GM18870 (cell line): ENCODE data around the gene HOXB5.

ENCODE experiments used
- ATAC-seq: cut with Tn5 transposase; IDR thresholded peaks from one replicate; pipeline ENCODE4 v1.9.1; 2021; ENCODE audit warnings: moderate library complexity; ENCODE audit not compliant: unreplicated experiment

HOXB5 gene

GRCh38 chr17:48576479-48577309 lies 16.9 kb downstream of the HOXB5 start:
- no peak for ATAC-seq

- ATAC-seq = no peak
Observed at GRCh38 chr17:48575673-48576478, 17.7 kb downstream of the HOXB5 start.

GRCh38 chr17:48575066-48575582 lies 18.5 kb downstream of the HOXB5 start:
- no peak for ATAC-seq

GRCh38 chr17:48574505-48575065 lies 19.0 kb downstream of the HOXB5 start:
- ATAC-seq = no peak

GRCh38 chr17:48571826-48572417 lies 21.7 kb downstream of the HOXB5 start:
- ATAC-seq = no peak

- no peak for ATAC-seq
Observed at GRCh38 chr17:48571024-48571818, 22.4 kb downstream of the HOXB5 start.

- ATAC-seq = no peak
Observed at GRCh38 chr17:48570325-48571023, 23.1 kb downstream of the HOXB5 start.

- no peak for ATAC-seq
Observed at GRCh38 chr17:48569674-48570324, 23.8 kb downstream of the HOXB5 start.

- no peak for ATAC-seq
Observed at GRCh38 chr17:48569240-48569582, 24.4 kb downstream of the HOXB5 start.

- no peak for ATAC-seq
Observed at GRCh38 chr17:48568499-48569239, 24.9 kb downstream of the HOXB5 start.

- no peak for ATAC-seq
Observed at GRCh38 chr17:48567646-48568354, 25.8 kb downstream of the HOXB5 start.

GRCh38 chr17:48567209-48567608 lies 26.4 kb downstream of the HOXB5 start:
- ATAC-seq = no peak

- no peak for ATAC-seq
Observed at GRCh38 chr17:48566717-48567116, 26.9 kb downstream of the HOXB5 start.

- ATAC-seq = no peak
Observed at GRCh38 chr17:48565925-48566710, 27.5 kb downstream of the HOXB5 start.

- ATAC-seq = no peak
Observed at GRCh38 chr17:48565022-48565554, 28.5 kb downstream of the HOXB5 start.

GRCh38 chr17:48564188-48565021 lies 29.2 kb downstream of the HOXB5 start:
- ATAC-seq = no peak
